Activated effector memory CD4-positive, alpha-beta T cell treated with anti-CD3 and anti-CD28 coated beads, Interleukin-2, amount 50 U/mL, for 16 hours (primary cell): ENCODE results near the gene C10orf67.
"Not testable (repeated sequence)": the region's sequence is repeated elsewhere in the genome, so short reads cannot be mapped to it uniquely, and the experiment has no call there.

Experiments used
- DNase-seq: peaks from one replicate; pipeline ENCODE4 v3.0.0-alpha.2; 2020

C10orf67 gene

DNA sequence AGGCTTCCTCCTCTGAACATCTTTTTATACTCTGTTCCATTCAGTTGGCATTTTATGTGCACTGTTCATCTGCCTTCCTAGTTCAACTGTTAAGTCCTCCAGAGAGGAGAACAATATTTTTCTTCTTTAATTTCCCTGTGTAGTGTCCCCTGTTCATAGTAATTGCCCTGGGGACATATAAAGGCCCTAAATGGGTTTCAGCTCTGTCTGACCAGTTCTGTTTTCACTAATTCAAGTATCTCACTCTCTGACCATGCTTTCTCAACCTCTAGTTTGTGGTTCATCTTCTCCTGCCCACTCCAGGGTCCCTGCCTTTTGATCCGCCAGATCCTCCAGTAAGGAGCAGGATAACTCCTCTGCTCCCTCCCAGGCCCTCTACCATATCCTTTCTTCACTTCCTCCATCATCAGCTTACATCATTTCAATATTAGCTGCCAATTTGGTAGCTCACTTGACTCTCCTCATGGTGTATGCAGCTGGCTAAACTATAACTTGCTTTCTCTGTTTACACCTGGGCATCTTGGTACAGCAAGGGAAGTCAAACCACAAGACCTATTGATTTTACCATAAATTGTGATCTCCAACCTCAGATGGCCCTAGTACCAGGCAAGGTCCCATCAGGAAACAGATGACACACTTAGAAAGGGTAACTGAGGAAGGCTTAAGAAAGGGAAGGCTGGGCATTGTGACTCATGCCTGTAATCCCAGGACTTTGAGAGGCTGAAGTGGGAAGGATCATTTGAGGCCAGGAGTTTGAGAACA, 17.7 kb upstream of the C10orf67 start:
- no peak for DNase-seq

DNA sequence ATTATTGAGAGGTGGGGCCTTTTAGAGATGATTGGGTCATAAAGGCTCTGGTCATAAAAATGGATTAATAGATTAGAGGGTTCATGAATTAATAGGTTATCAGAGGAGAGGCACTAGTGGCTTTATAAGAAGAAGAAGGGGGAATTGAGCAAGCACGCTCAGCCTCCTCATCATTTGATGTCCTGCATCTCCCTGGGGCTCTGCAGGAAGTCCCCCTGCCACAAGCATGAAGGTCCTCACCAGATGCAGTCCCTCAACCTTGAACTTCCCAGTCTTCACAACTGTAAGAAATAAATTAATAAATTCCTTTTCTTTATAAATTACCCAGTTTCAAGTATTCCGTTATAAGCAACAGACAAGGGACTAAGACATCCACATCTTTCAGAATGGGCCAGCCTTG, 17.1 kb upstream of the C10orf67 start:
- DNase-seq, result no peak

DNA sequence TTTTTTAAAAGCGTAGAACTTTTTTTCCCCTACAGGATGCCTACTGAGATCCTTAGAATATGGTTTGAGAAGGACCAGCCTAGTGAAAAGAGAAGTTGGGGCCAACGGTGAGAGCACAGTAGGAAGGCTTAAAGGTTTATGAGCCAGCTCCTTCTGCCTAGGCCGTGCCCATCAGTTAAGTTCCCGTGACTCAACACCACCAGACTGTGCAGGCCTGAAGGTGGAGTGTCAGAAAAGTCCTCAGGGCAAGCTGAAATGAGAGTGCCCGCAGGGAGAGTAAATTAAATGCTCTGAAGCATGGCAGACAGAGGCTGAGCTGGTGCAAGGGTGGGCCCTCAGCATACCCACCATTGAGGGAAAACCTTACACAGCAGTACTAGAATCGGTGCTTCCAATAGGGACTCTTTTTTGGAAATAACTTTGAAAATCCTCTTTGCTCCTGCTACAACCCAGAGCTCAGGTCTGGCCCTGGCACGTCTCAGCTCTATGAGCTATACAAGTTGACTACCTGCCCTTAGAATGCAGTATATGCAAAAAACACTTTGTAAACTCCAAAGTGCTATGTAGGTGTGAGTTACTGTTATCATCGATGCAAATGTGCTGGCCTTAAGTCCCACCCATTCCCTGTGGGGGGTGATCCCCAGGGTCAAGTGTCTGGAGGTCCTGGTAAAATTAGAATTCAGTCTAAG, 15.2 kb upstream of the C10orf67 start:
- no peak for DNase-seq

DNA sequence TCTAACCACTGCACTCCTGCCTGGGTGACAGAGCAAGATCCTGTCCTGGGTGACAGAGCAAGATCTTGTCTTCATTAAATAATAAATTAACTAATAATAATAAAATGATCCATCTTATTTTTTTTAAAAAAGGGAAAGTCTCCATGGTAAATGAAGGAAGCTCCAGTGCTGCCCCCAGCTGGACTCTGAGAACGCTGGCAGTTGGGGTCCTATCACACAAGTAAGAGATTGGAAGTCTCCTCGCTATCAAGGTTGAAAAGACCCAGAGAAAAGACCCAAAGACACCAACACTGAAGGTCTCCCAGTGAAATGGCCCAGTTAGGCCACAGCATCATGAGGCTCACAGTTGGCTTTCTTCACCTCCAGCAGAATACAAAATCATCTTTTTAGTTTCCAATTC, 13.8 kb upstream of the C10orf67 start:
- DNase-seq, result no peak

DNA sequence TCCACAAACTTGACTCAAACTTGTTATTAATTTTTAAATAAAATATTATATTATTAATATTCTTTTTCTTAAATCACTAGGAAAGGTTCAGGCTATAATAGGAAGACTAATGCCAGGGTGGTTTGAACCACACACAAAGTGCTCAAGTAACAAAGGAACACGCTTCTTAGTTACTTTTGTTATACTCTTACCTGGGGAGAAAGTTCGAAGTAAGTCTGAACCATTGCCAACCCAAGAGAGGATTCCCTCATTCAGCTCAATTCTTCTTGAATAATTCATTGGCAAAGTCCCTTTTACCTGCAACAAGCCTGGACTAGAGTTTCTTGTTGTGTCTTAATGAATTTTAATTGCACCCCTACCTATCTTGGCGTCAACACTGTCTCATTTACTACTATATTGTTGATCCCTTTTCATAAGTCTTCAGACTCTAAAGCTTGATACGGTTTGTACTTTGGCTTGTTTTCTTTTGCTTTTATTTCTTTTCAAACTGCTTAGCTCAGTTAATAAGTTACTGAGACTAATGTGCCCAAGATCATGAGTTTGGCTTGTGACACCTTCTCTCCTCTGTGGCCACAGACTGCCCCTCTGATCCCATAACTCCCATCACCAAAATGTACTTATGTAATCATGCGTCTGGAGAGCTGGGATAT, 10.2 kb upstream of the C10orf67 start:
- DNase-seq, result no peak

DNA sequence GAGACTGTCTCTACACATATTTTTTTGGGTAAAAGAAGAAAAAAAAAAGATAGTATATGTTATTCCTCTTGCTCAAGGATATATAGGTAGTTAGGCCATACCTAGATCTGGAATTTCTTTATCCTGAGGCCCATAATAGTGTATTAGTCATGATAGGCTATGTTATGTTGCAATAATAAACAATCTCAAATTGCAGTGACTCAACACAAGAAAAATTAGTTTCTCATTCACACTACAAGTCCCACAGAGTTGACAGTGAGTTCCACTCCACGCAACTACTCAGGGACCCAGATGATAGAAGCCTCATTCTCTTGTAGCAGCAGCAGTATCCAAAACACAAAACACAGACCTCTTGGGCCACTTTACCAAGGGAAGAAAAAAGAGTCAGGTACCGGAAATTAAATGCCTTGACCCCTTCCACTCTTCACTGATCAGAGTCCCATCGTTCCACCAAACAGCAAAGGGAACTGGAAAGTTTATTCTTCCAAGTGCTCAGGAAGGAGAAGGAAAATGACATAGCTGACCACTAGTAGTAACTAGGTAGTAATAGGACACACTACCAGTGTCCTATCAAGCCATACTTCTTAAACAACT, 7.4 kb upstream of the C10orf67 start:
- no peak for DNase-seq

DNA sequence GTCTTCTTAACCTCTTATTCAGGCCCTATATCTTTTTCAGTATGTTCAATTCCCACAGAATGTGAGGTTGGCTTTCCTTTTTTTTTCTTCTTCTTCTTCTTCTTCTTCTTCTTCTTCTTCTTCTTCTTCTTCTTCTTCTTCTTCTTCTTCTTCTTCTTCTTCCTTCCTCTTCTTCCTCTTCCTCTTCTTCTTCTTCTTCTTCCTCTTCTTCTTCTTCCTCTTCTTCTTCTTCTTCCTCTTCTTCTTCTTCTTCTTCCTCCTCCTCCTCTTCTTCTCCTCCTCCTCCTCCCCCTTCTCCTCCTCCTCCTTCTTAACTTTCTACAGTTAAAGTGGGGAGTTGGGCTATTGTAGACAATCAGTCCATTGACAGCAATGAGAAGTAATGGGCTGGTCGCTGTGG, 6.1 kb upstream of the C10orf67 start:
- not testable (repeated sequence) for DNase-seq

DNA sequence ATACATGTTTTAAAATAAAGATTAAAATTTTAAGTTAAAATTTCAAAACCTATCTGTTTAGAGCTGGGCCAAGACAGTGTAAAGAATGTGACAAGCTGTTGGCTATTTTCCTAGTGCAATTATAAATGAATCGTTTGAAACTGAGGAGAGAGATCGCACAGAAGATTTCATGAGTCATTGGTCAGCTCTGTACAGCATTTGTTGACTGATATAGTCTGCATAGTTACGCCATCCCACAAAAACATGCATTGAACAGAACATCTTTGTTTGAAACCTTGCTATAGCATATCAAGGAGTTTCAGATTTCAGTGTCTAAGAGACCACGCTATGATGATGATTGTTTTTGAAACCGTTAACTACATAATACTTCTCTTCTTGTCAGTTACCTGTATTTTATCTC, 1.3 kb upstream of the C10orf67 start:
- DNase-seq, result no peak

DNA sequence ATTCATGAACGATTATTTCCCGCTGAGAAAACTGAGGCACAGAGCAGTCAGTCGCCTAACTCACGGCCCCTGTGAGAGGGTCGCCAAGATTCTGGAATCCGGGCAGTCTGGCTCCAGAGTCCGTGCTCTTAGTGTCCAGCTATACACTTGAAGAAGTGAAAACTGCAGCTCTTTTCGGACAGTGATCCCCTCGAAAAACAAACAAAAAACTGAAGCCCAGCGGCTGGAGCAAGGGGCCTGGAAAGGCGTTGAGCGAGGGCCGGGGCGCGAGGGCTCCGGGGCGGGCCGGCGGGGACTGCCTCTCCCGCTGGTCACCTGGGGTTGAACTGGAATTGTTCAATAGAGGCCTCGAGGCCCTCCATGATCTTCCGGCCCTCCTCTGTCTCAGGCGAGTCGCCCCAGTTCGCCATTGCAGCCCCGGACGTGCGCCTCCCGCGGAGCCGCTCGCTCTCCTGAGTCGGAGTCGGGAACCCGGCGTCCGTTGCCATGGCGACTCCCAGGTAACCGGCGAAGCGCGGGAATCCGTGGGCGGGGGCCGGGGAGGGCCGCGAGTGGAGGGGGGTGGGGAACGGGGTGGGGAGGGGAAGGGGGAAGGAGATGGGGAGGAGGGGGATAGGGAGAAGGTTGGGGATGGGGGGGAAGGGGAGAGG, 881 bp downstream of the C10orf67 start:
- peak; percentile 86 for DNase-seq

DNA sequence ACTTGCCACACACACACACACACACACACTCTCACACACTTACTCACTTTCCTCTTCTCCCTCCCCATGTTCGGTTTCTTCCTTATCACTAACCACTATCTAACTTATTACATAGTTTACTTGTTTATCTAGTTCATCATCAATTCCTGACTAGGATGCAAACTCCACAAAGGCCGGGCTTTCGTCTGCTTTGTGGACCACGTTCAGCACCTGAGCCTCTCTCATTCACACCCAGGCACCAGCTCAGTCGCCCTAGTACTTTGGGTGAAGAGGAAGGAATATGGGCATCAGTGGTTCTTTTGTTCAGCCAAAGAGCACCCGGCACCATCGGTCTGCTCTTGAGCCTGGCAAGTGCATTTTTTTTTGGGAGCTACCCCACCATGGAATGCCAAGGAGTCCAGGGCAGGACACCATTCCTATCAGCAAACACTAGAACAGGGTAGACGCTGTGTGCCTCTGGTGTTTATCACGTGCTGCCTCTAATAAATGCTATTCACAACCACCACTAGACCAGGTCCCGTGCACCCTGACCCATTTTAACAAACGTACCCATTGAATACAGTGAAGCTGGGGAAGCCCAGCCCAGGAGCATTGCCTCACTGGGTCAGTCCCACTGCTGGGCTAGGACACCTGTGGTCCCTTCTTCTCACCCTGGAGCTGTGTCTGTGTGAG, 2.2 kb downstream of the C10orf67 start:
- DNase-seq, result peak; percentile 70

DNA sequence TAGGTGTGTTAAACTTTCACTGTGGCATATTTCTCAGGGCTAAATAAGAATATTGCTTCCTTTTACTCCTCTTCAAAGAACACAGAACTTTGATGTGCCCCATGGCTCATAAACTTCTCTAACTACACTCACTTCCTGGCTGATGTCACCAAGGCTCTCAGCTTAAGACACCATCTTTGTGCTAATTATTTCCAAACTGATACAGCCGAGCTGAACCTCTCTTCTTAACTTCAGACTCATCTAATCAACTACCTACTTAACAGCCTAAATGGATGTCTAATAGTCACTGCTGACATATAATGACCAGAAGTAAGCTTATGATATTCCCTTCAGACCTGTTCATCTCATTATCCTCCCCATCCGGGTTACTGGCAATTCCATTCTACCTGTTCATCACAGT, 3.6 kb downstream of the C10orf67 start:
- no peak for DNase-seq

DNA sequence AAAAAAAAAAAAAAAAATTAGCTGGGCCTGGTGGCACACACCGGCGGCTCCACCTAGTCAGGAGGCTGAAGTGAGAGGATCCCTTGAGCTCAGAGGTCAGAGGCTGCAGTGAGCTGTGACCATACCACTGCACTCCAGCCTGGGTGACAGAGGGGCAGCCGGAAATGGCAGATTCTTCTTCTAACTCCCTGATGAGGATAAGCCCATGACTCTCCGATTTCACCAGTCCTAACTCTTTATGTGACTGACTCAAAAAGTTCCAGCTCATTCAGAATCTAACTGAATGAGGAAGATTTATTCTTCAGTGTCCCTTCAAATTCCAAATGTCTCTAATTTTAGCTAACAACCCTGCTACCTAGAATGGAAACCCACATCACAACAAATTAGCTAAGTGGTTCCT, 4.2 kb downstream of the C10orf67 start:
- DNase-seq, result no peak

DNA sequence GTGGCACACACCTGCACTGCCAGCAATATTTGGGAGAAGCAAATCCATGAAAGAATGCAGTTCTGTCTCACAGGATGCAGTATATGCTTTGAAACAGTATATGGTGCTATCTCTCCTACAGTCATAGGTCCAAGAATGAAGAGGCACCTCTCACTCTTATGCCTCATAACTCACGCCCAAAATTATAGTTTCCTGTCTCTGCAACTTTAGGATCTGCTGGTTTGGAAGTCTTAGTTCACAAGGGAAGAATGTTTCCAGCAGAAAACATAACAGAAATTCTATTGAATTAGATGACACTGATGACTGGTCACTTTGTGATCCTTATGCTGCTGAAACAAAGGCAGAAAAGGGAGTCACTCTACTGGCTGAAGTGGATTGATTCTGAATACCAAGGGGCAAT, 5.7 kb downstream of the C10orf67 start:
- DNase-seq, result no peak

DNA sequence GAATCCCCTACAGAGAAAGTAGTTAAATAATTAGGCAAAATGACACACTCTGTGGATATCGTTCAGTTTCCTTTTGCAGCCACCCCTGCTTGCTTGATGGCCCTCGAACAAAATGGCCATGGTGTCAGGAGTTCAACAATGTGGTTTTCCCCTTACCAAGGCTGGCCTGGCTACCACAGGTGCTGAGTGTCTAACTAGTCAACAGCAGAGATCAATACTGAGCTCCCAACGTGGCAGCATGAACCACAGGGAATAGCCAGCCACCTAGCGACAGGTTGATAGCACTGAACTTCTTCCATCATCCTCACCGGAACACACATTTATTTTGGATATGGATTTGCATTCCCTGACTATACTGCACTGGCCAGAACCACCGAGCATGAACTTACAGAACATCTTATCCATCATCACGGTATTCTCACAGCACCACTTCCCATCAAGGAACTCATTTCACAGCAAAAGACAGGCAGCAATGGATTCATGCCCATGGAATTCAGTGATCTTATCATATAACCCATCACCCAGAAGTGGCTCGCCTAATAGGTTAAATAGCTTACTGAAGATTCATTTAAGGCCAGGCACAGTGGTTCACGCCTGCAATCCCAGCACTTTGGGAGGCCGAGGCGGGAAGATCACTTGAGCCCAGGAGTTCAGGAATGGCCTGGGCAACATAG, 6.3 kb downstream of the C10orf67 start:
- no peak for DNase-seq

DNA sequence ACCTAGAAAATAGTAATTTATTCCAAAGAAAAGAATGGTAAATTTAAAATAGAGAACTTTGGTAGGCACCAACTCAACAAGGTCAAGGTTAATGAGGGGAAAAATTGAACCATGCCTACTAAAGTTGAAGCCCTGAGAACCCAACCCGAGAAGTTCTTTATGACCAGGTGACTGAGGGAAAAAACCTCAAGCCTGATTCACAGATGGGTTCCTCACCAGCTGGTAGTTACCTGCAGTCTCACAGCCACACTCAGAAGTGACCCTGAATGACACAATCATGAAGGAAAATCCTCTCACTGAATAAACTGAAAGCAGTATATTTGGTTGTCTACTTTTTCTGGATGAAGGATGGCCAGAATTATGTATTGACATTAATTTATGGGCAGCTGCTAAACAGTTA, 7.0 kb downstream of the C10orf67 start:
- no peak for DNase-seq

DNA sequence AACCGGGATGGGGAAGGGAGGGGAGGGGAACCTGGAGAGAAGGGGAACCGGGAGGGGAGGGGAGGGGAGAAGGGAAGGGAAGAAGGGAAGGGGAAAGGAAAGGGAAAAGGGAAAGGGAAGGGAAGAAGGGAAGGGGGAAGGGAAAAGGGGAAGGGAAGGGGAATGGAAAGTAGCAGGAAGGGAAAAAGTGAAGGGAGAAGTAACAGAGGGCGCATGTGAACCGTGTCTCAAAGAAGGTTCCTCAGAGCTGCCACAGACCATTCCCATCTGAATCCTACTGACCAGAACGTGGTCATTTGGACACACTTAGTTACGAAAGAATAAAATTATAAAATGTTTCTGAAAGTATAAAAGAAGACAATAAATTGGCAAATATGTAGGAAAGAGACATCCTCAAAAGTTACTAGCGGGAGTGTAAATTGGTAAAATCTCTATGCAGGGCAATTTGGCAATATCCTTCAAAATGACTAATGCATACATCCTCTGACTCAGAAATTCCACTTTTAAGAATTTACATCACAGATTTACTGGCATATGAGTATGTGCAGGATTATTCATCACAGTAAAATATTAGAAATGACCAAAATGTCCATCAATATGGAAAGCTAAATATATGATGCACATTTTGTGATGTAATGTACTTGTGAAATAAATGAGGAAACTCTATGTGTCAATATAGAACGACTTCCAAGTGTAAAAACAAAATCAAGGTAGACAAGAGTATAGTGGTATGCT, 12.9 kb downstream of the C10orf67 start:
- DNase-seq, result no peak

DNA sequence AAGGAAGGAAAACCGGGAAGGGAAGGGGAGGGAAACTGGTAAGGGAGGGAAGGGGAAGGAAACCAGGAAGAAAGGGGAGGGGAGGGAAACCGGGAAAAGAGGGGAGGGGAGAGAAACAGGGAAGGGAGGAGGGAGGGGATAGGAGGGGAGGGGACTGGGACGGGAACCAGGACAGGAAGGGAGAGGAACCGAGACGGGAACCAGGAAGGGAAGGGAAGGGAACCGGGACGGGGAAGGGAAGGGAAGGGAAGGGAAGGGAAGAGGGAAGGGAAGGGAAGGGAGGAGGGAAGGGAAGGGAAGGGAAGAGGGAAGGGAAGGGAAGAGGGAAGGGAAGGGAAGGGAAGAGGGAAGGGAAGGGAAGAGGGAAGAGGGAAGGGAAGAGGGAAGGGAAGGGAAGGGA, 13.6 kb downstream of the C10orf67 start:
- no peak for DNase-seq

DNA sequence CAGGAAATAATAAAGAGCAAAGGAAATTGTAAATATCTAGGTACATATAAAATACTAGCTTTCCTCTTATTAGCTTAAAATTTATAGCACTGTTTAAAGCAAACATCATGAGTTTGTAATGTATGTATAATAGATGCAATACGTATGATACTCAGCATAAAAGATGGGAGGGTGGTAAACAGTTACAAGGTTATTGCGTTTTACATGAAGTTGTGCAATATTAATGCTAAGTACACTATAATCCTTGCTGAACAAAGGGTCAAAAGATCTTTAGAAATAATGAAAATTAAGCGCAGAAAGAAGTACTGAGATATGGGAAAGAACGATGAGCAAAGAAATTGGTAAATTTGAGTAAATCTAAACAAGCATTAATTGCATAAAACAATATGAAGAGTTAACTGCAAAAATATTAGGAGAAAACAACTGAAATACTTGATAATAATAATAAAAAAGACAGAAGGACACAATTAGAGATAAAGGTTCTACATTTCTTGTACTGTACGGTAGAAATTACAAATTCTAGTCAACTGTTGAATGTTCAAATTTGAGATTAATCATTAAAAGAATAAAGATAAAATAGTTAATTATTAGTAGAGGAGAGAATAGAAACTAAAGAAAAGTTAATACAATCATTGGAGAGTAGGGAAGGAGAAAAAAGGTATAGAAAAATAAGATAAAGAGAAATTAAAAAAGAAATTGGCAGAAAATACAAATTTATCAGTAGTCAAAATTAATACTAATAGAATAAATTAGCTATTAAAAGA, 17.9 kb downstream of the C10orf67 start:
- DNase-seq, result no peak

DNA sequence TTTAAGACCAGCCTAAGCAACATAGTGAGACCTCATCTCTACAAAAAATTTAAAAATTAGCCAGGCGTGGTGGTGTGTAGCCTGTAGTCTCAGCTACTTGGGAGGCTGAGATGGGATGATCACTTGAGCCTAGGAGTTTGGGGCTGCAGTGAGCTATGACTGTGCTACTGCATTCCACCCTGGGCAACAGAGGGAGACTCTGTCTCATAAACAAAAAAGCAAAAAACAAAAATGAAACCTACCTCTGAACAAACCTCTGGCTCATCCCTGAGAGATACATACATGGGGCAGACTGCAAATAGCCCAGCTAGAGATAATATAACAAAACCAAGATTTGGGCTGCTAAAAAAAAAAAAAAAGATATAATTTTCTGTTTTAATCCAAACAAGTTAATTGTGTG, 19.5 kb downstream of the C10orf67 start:
- no peak for DNase-seq

DNA sequence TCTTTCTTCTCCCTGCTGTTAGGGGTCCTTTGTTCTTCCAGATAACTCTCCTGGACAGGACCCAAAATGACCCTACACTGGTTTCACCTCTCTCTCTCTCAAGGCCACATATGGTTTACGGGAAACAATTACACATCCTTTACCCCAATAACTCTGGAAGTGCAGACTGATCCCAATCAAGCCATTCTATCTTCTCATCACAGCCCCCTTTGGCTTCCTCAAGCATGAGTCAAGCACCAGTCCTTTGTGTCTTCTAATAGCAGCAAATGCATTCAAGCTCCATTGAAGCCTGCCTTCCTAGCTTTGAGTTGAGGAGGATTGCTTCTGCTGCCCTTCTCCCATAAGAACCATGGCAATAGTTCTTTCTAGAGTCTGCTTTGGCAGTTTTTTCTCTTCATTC, 20.2 kb downstream of the C10orf67 start:
- no peak for DNase-seq

DNA sequence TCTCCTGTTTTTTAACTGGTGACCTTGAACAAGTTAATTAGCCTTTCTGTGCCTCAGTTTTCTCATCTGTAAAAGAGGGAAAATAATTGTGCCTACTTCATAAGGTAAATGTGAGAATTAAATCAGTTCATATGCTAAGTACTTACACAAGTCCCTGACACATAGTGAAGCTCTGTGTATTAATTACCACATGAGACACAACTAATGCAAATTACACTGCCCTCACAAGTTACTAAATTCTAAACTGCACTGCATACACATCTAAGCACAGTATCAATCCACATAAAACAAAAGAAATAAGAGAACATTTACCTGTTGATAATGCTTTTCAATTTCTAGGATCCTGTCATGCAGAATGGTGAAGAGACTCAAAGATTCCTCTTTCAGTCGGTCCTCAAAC, 22.5 kb downstream of the C10orf67 start:
- no peak for DNase-seq
